ENCODE results near the gene SKOR1.

The SKOR1 gene

GRCh38 chr15:67832031-67832551 is 6.8 kb downstream of the SKOR1 start:
- DNase-seq (ENCODE audit: low read depth in 2 of 2) = no peak

- no peak for DNase-seq (ENCODE audit: low read depth in 2 of 2)
Measured at GRCh38 chr15:67832897-67833709, 7.8 kb downstream of the SKOR1 start.

- no peak for DNase-seq (ENCODE audit: low read depth in 2 of 2)
Measured at GRCh38 chr15:67833710-67834511, 8.6 kb downstream of the SKOR1 start.

- no peak for DNase-seq (ENCODE audit: low read depth in 2 of 2)
Measured at GRCh38 chr15:67834581-67835296, 9.4 kb downstream of the SKOR1 start.

- DNase-seq (ENCODE audit: low read depth in 2 of 2) = no peak
Measured at GRCh38 chr15:67835297-67836133, 10.2 kb downstream of the SKOR1 start.

GRCh38 chr15:67836134-67836455 is 10.8 kb downstream of the SKOR1 start:
- DNase-seq (ENCODE audit: low read depth in 2 of 2) = no peak

- no peak for DNase-seq (ENCODE audit: low read depth in 2 of 2)
Measured at GRCh38 chr15:67836477-67836876, 11.2 kb downstream of the SKOR1 start.

- DNase-seq (ENCODE audit: low read depth in 2 of 2) = no peak
Measured at GRCh38 chr15:67836955-67837354, 11.6 kb downstream of the SKOR1 start.

- no peak for DNase-seq (ENCODE audit: low read depth in 2 of 2)
Measured at GRCh38 chr15:67838789-67839332, 13.6 kb downstream of the SKOR1 start.

GRCh38 chr15:67839499-67839928 is 14.2 kb downstream of the SKOR1 start:
- no peak for DNase-seq (ENCODE audit: low read depth in 2 of 2)

GRCh38 chr15:67839929-67840748 is 14.8 kb downstream of the SKOR1 start, which contains the start of gene RNU6-1:
Gene RNU6-1, minus strand, starts transcription at chr15:67840045.
- peak; percentile 91 to 95 for DNase-seq (ENCODE audit: low read depth in 2 of 2)

- no peak for DNase-seq (ENCODE audit: low read depth in 2 of 2)
Measured at GRCh38 chr15:67840749-67841512, 15.6 kb downstream of the SKOR1 start.

GRCh38 chr15:67841513-67841762 is 16.1 kb downstream of the SKOR1 start:
- no peak for DNase-seq (ENCODE audit: low read depth in 2 of 2)

GRCh38 chr15:67843092-67843501 is 17.8 kb downstream of the SKOR1 start:
- no peak for DNase-seq (ENCODE audit: low read depth in 2 of 2)

GRCh38 chr15:67843571-67844387 is 18.5 kb downstream of the SKOR1 start:
- no peak for DNase-seq (ENCODE audit: low read depth in 2 of 2)

- no peak for DNase-seq (ENCODE audit: low read depth in 2 of 2)
Measured at GRCh38 chr15:67845974-67846373, 20.7 kb downstream of the SKOR1 start.

- no peak for DNase-seq (ENCODE audit: low read depth in 2 of 2)
Measured at GRCh38 chr15:67849538-67849937, 24.2 kb downstream of the SKOR1 start.

- DNase-seq (ENCODE audit: low read depth in 2 of 2) = no peak
Measured at GRCh38 chr15:67850336-67850735, 25.0 kb downstream of the SKOR1 start.
